LNCaP clone FGC (cell line): ENCODE results near the gene ULK3.

Experiments
- DNase-seq: peaks from one replicate; pipeline ENCODE4 v3.0.0-alpha.2; 2011; ENCODE audit warnings: low read depth
- H3K4me3 ChIP-seq: 2 replicates; pipeline ENCODE4 v1.5.1; 2011; ENCODE audit warnings: mild to moderate bottlenecking, low read depth, low read length, control low read depth
- TF ChIP-seq, protein P1 (sequence below): IDR thresholded peaks from 2 replicates; pipeline ENCODE4 v1.5.1; 2012; ENCODE audit warnings: mild to moderate bottlenecking; ENCODE audit not compliant: control insufficient read depth, insufficient read depth; ENCODE audit errors: extremely low read depth

The ULK3 gene

DNA sequence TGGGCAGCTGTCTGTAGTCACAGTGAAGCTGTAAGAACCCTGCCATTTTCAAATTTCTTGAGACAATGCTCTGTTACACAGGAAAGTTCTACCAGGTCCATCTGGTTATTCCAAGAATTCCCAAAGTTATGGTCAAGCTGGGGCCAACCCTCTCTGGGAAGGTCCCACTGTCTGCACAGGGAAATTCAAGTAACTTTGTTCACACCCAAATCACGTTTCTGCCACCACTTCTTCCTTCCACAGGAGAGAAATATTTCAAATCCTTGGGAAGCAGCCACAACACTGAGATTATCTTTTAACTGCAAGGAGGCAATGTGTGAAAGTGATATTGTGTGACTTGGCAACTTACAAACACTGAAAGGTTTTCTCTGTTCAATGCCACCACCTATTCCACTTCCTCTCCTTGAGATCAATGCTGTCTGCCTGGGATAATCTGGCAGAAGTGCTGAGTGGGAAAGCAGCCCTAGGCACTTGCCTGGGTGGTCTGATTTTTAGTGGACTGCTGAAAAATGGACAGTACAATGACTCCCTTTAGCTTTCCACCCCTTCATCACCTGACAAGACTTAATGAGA lies 24.6 kb upstream of the ULK3 start:
- no peak overlapping the region for H3K4me3 ChIP-seq
- DNase-seq: no peak
- TF ChIP-seq, protein P1, sequence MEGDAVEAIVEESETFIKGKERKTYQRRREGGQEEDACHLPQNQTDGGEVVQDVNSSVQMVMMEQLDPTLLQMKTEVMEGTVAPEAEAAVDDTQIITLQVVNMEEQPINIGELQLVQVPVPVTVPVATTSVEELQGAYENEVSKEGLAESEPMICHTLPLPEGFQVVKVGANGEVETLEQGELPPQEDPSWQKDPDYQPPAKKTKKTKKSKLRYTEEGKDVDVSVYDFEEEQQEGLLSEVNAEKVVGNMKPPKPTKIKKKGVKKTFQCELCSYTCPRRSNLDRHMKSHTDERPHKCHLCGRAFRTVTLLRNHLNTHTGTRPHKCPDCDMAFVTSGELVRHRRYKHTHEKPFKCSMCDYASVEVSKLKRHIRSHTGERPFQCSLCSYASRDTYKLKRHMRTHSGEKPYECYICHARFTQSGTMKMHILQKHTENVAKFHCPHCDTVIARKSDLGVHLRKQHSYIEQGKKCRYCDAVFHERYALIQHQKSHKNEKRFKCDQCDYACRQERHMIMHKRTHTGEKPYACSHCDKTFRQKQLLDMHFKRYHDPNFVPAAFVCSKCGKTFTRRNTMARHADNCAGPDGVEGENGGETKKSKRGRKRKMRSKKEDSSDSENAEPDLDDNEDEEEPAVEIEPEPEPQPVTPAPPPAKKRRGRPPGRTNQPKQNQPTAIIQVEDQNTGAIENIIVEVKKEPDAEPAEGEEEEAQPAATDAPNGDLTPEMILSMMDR: no peak

DNA sequence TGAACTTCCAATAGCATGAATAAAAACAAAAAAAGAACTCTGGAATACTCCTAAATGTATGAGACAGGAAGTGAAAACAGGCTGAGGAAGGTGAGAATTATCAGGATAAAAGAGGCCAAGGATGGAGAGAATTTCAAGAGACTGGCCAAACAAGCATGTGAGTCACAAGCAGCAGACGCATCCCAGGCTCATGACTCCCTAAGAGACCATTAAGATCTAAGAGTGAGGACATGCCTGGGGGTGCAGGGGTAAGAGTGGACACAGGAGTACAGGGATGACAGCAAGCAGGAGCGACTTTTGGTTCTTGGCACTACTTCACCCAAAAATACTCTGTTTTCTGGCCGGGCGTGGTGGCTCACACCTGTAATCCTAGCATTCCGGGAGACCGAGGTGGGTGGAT lies 23.1 kb upstream of the ULK3 start:
- no peak overlapping the region for H3K4me3 ChIP-seq
- no peak for DNase-seq
- TF ChIP-seq, protein P1: no peak

DNA sequence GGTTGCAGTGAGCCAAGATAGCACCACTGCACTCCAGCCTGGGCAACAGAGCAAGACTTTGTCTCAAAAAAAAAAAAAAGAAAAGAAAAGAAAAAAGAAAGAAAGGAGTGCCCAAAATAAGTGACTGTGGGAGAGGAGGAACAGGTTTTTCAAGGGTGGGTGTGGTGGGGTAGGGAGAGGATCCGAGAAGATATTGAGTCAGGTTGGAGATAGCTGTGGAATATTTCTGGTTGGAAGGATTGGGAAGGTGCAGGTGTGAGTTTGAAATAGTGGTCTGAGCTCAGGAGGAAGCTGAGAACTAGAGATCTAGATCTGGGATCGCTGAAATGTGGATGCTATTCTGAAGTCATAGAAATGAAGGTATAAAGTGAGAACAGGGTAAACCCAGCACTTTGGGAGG lies 22.4 kb upstream of the ULK3 start:
- TF ChIP-seq, protein P1: no peak
- DNase-seq: no peak
- no peak overlapping the region for H3K4me3 ChIP-seq

DNA sequence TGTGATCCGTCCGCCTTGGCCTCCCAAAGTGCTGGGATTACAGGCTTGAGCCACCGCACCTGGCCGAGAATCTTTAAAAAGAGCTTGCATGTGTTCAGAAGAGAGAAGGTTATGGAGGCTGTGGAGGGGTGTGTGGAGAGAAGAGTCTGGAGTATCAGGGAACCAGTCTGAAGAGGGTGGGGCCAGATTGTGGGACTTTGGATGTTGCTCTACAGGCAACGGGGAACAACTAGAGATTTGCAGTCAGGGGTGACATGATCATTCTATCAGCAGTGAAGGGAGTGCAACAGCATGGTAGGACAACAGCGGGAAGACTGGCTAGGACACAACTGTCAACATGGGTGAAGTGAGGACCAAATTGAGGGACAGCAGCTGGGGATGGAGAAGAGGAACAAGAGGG lies 21.3 kb upstream of the ULK3 start:
- H3K4me3 ChIP-seq: no peak overlapping the region
- TF ChIP-seq, protein P1: no peak
- no peak for DNase-seq

DNA sequence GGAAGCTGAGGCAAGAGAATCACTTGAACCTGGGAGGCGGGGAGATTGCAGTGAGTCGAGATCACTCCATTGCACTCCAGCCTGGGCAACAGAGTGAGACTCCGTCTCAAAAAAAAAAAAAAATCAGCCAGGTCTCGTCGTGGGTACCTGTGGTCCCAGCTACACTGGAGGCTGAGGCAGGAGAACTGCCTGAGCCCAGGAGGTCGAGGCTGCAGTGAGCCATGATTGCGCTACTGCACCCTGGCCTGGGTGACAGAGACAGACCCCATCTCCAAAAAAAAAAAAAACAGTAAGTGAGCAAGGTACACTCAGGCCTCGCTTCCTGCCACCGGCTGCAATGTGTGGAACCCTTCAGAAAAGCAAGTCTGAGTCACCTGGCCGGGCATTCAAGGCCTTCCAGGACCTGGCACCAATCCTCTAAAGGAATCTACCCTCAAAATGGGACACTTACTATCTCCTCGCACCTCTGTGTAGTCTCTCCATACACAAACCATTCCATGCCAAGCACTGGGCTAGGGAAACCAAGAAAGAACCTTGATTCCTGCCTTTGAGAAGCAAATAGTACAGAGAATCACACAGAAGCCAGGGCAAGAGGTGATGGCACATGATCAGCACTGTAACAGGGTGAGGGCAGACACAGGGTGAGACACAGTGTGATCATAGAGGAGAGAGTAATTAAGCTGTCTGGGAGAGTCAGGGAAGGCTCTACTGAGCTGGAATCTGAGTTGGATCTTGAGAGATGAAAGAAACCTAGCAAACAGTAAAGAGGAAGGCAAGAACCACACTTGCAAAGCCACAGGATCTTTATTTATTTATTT lies 20.5 kb upstream of the ULK3 start:
- DNase-seq: no peak

DNA sequence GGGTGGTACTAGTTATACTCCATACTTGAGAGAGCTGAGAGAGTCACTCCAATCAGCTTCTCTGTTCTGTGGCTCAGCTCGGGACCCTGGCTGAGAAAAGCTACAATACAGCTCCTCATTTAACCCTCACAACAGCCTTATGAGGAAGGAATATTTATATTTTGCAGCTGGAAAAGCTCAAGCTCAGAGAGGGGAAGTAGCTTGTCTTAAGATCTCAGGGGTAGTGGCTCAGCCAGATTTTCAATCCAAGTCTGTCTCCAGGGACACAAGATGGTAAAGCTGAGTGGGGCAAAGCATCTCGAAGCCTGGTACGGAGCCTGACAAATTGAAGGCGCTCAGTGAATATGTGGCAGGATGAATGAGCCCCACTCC lies 15.4 kb upstream of the ULK3 start:
- TF ChIP-seq, protein P1: no peak
- no peak for DNase-seq
- H3K4me3 ChIP-seq: no peak overlapping the region

More for the DNA sequence above, 20.5 kb upstream of the ULK3 start:
- TF ChIP-seq, protein P1: no peak
- no peak overlapping the region for H3K4me3 ChIP-seq
